CD14-positive monocyte (primary cell): Measurements from ENCODE around the gene KIAA0586. TPM values are rescaled to one million over a fixed set of nuclear protein-coding genes. Genes with fewer than 3 reads are reported as not detected.

ENCODE experiments used
- DNase-seq, 3 donors: peaks; one replicate each; pipeline ENCODE4 v3.0.0-alpha.2; 2011 to 2022
- H2AFZ ChIP-seq: 2 replicates; pipeline ENCODE4 v1.6.0; 2012; ENCODE audit warnings: mild to moderate bottlenecking, low read depth, low read length, inconsistent platforms; ENCODE audit not compliant: insufficient read depth, poor library complexity, severe bottlenecking
- H3K27ac ChIP-seq, 2 donors: 1 replicate in 1 of 2; 2 replicates in 1 of 2; pipeline ENCODE4 v1.5.1; 2012 to 2013; ENCODE audit warnings: low read length in 2 of 2, control low read depth in 1 of 2, inconsistent platforms in 1 of 2, low read depth in 1 of 2, mild to moderate bottlenecking in 1 of 2
- H3K27me3 ChIP-seq, 2 donors: one replicate each; pipeline versions ENCODE4 v1.6.0 to v1.6.1; 2011 to 2013; ENCODE audit warnings: low read length in 2 of 2; ENCODE audit not compliant: control insufficient read depth in 2 of 2, insufficient read depth in 2 of 2
- H3K36me3 ChIP-seq, 2 donors: replicated peaks in 1 of 2; 1 replicate in 1 of 2; 2 replicates in 1 of 2; pipeline versions ENCODE4 v1.5.1 to v1.6.1; 2012 to 2013; ENCODE audit warnings: low read length in 2 of 2, control low read depth in 1 of 2, inconsistent platforms in 1 of 2, mild to moderate bottlenecking in 1 of 2; ENCODE audit not compliant: insufficient read depth in 2 of 2, control insufficient read depth in 1 of 2
- H3K4me1 ChIP-seq, 2 donors: 1 replicate in 1 of 2; 2 replicates in 1 of 2; pipeline versions ENCODE4 v1.5.1 to v1.6.1; 2012 to 2013; ENCODE audit warnings: low read length in 2 of 2, control low read depth in 1 of 2, inconsistent platforms in 1 of 2, mild to moderate bottlenecking in 1 of 2, moderate library complexity in 1 of 2; ENCODE audit not compliant: insufficient read depth in 2 of 2, control insufficient read depth in 1 of 2
- H3K4me2 ChIP-seq: replicated peaks from 2 replicates; pipeline ENCODE3; 2012; ENCODE audit warnings: low read length, moderate library complexity, mild to moderate bottlenecking; ENCODE audit not compliant: poor library complexity, severe bottlenecking; ENCODE audit errors: extremely low read depth
- H3K4me3 ChIP-seq, 3 experiments: fragments of 200-600 bp in 1 of 3; sonication (generic) in 1 of 3; replicated peaks in 1 of 3; 1 replicate in 2 of 3; 2 replicates in 1 of 3; pipeline ENCODE4 v1.5.1; 2011 to 2013; ENCODE audit warnings: low read length in 3 of 3, mild to moderate bottlenecking in 3 of 3, control low read depth in 2 of 3, low read depth in 2 of 3, inconsistent platforms in 1 of 3, moderate library complexity in 1 of 3
- H3K79me2 ChIP-seq: 2 replicates; pipeline ENCODE4 v1.6.0; 2012; ENCODE audit warnings: mild to moderate bottlenecking, control low read depth, inconsistent platforms, low read length, moderate library complexity; ENCODE audit not compliant: insufficient read depth
- H3K9ac ChIP-seq: 2 replicates; pipeline ENCODE4 v1.6.0; 2017; ENCODE audit warnings: low read length, mild to moderate bottlenecking; ENCODE audit not compliant: insufficient read depth, poor library complexity, severe bottlenecking
- H3K9me3 ChIP-seq, 2 donors: replicated peaks in 1 of 2; 1 replicate in 1 of 2; 2 replicates in 1 of 2; pipeline versions ENCODE4 v1.5.1 to v1.6.1; 2012 to 2013; ENCODE audit warnings: low read length in 2 of 2, control low read depth in 1 of 2; ENCODE audit not compliant: control insufficient read depth in 1 of 2, insufficient read depth in 1 of 2
- H4K20me1 ChIP-seq: 2 replicates; pipeline ENCODE4 v1.6.0; 2012; ENCODE audit warnings: mild to moderate bottlenecking, low read length, control low read depth, moderate library complexity; ENCODE audit not compliant: insufficient read depth
- H3K27ac Mint-ChIP-seq, 7 donors: one replicate each; pipeline ENCODE4 v1.8.0; 2020; ENCODE audit warnings: mild to moderate bottlenecking in 7 of 7, mixed read lengths in 7 of 7, moderate library complexity in 6 of 7, inconsistent platforms in 2 of 7
- H3K27me3 Mint-ChIP-seq, 3 donors: one replicate each; pipeline ENCODE4 v1.8.0; 2021 to 2022; ENCODE audit warnings: low read depth in 3 of 3, mild to moderate bottlenecking in 3 of 3, mixed read lengths in 3 of 3, moderate library complexity in 3 of 3, inconsistent platforms in 1 of 3
- H3K36me3 Mint-ChIP-seq, 2 donors: one replicate each; pipeline ENCODE4 v1.8.0; 2020; ENCODE audit warnings: mixed read lengths in 2 of 2, inconsistent platforms in 1 of 2, mild to moderate bottlenecking in 1 of 2
- H3K4me1 Mint-ChIP-seq: one replicate; pipeline ENCODE4 v1.8.0; 2020; ENCODE audit warnings: mild to moderate bottlenecking, mixed read lengths
- H3K4me3 Mint-ChIP-seq, 2 donors: one replicate each; pipeline ENCODE4 v1.8.0; 2020; ENCODE audit warnings: mild to moderate bottlenecking in 2 of 2, mixed read lengths in 2 of 2, moderate library complexity in 1 of 2
- H3K9me3 Mint-ChIP-seq, 7 donors: one replicate each; pipeline ENCODE4 v1.8.0; 2020 to 2022; ENCODE audit warnings: mixed read lengths in 7 of 7, mild to moderate bottlenecking in 6 of 7, moderate library complexity in 6 of 7, inconsistent platforms in 2 of 7
- CTCF ChIP-seq: fragments of 200-600 bp; IDR thresholded peaks from one replicate; pipeline ENCODE4 v1.8.0; 2022; ENCODE audit warnings: antibody characterized with exemption, mild to moderate bottlenecking
- WGBS: methylation state at CpG from one replicate; pipeline ENCODE4 v1.1.5; 2013; ENCODE audit warnings: missing lambda C conversion rate; ENCODE audit not compliant: insufficient coverage; 5-methylcytosine and 5-hydroxymethylcytosine counted together
- intact Hi-C, 2 donors: fragments of 100-400 bp; cut with micrococcal nuclease; formaldehyde crosslinking; loops; one replicate each; pipeline versions ENCODE4 v1.15.0 to v1.15.1; 2023
- polyA plus RNA-seq, 3 donors: library from polyadenylated mRNA; depleted of rRNA in 1 of 3; unstranded in 2 of 3; stranded (reverse) in 1 of 3; fragments of 300-500 nt in 2 of 3; fragments of >200 nt in 1 of 3; fragmentation: Illumina TruSeq in 2 of 3; gene quantifications; 1 replicate in 2 of 3; 2 replicates in 1 of 3; pipeline ENCODE4 v1.2.3, GENCODE V29; 2012 to 2021

Gene KIAA0586
- polyA plus RNA-seq, 3 donors = 3.4 to 7.5 (median 4.4) TPM

GRCh38 chr14:58426670-58427280 is 744 bp upstream of the KIAA0586 start:
- H4K20me1 ChIP-seq = no peaks in the 10 kb centered on the region
- H3K27me3 ChIP-seq = no peaks in the 10 kb centered on the region
- H3K9me3 Mint-ChIP-seq = no peaks in the 10 kb centered on the region
- peaks cover 21% of the 10 kb centered on the region in 2 donors for H3K36me3 Mint-ChIP-seq
- peak overlapping the region; percentile 98 for H3K4me2 ChIP-seq
- WGBS = 0% methylated on average over 26 of the region's 35 CpGs
- H3K4me1 ChIP-seq = peaks cover 17% of the 10 kb centered on the region in 2 donors
- no peaks in the 10 kb centered on the region for H3K27me3 Mint-ChIP-seq
- H3K4me3 Mint-ChIP-seq = peak overlapping the region; percentile 87 to 96
- peak overlapping the region; percentile 91 to 96 (median 96) for H3K4me3 ChIP-seq
- DNase-seq = peak in 1 of 3 donors; percentile 50
- H3K27ac ChIP-seq = peak overlapping the region; percentile 70 to 99
- peaks cover 16% of the 10 kb centered on the region for H3K4me1 Mint-ChIP-seq
- H2AFZ ChIP-seq = peak overlapping the region; percentile 100
- peak overlapping the region; percentile 93 for H3K9ac ChIP-seq
- intact Hi-C loops = loop anchor here (10.0 kb wide), 2 partner anchors 132 to 182 kb away; partner anchors contain the start of genes ARID4A (in 1 of the 2) and PSMA3 (in 1 of the 2)
- H3K36me3 ChIP-seq = peaks cover 0 to 25% of the 10 kb centered on the region in 2 donors
- H3K27ac Mint-ChIP-seq = peak overlapping the region; percentile 95 to 99 (median 98)
- no peak for TF ChIP-seq CTCF
- H3K9me3 ChIP-seq = no peaks in the 10 kb centered on the region
- H3K79me2 ChIP-seq = peaks cover 44% of the 10 kb centered on the region

DNA sequence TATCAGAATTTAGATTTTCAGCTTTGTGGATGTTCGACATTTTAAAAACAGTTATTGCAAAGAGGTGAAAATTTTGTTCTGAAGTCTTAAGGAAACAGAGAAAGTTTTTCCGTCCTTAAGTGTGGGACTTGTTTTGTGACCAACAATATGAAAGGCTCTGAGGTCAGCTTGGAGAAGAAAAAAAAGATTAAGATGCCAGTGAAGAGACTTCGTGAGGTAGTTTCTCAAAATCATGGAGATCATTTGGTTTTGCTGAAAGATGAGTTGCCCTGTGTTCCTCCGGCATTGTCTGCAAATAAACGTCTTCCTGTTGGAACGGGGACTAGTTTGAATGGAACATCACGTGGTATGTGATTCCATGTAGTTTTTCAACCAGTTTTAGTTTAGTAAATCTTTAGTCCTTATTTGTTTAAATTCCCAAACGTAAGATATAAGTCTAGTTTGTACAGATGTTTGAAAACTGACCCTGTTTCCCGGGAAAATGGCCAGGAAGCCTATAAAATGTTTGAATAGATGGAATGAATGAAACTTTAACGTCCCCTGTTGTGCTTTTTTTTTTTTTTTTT is 682 bp downstream of the KIAA0586 start:
- H3K27me3 Mint-ChIP-seq = no peaks in the 10 kb centered on the region
- H3K27ac Mint-ChIP-seq = peak overlapping the region; percentile 95 to 99 (median 98)
- peak overlapping the region; percentile 100 for H2AFZ ChIP-seq
- peak; percentile 5 to 18 (median 6) for DNase-seq
- no peaks in the 10 kb centered on the region for H3K9me3 ChIP-seq
- no peaks in the 10 kb centered on the region for H4K20me1 ChIP-seq
- intact Hi-C loops = loop anchor here (10.0 kb wide), 2 partner anchors 133 to 183 kb away; partner anchors contain the start of genes ARID4A (in 1 of the 2) and PSMA3 (in 1 of the 2)
- H3K4me3 Mint-ChIP-seq = peak overlapping the region; percentile 87 to 96
- 0% methylated on average over 3 of the region's 10 CpGs for WGBS
- peak overlapping the region; percentile 70 to 99 for H3K27ac ChIP-seq
- peaks cover 2 to 23% of the 10 kb centered on the region in 2 donors for H3K36me3 ChIP-seq
- peaks cover 17% of the 10 kb centered on the region in 2 donors for H3K4me1 ChIP-seq
- peaks cover 44% of the 10 kb centered on the region for H3K79me2 ChIP-seq
- peak overlapping the region; percentile 98 for H3K4me2 ChIP-seq
- no peak for TF ChIP-seq CTCF
- H3K4me3 ChIP-seq = peak overlapping the region; percentile 91 to 96 (median 96)
- H3K9me3 Mint-ChIP-seq = no peaks in the 10 kb centered on the region
- peak overlapping the region; percentile 93 for H3K9ac ChIP-seq
- no peaks in the 10 kb centered on the region for H3K27me3 ChIP-seq
- peaks cover 16% of the 10 kb centered on the region for H3K4me1 Mint-ChIP-seq
- peaks cover 16% of the 10 kb centered on the region in 2 donors for H3K36me3 Mint-ChIP-seq
